Kidney capillary endothelial cell (primary cell): Measurements from ENCODE around the gene MET.
"Not testable (repeated sequence)": the region's sequence is repeated elsewhere in the genome, so short reads cannot be mapped to it uniquely, and the experiment has no call there.

Source experiments
- DNase-seq: peaks from one replicate; pipeline ENCODE4 v3.0.0-alpha.2; 2018; ENCODE audit warnings: low spot score

Gene MET

DNA sequence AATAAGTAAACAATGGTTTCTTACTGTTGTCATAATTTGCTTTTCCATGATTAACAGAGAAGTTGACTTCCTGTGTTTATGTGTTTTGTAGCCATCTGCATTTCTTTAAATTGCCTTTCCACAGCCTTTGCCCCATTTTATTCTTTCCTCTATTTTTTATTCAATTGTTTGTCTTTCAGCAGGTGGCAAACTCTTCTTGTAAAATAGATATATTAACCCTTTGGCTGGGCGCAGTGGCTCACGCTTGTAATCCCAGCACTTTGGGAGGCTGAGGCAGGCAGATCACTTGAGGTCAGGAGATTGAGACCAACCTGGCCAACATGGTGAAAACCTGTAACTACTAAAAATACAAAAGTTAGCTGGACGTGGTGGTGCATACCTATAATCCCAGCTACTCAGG, 139.8 kb downstream of the MET start:
- no peak for DNase-seq

- no peak for DNase-seq
Observed at GRCh38 chr7:116812860-116813259, 140.9 kb downstream of the MET start.

DNA sequence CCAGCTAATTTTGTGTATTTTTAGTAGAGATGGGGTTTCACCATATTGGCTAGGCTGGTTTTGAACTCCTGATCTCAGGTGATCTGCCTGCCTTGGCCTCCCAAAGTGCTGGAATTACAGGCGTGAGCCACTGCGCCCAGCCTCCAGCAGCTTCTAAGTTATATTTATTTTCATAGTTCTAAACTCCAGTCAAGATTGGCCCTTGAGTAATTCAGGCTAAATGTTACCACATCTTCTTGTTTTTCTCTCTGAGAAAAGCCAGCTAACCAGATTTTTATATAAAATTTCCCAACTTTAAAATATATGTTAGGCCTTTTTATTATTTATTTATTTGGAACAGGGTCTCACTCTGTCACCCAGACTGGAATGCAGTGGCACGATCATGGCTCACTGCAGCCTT, 141.4 kb downstream of the MET start:
- not testable (repeated sequence) for DNase-seq

GRCh38 chr7:116815041-116815440, 143.0 kb downstream of the MET start:
- DNase-seq, result no peak

- DNase-seq, result no peak
Observed at GRCh38 chr7:116820149-116820548, 148.2 kb downstream of the MET start.

DNA sequence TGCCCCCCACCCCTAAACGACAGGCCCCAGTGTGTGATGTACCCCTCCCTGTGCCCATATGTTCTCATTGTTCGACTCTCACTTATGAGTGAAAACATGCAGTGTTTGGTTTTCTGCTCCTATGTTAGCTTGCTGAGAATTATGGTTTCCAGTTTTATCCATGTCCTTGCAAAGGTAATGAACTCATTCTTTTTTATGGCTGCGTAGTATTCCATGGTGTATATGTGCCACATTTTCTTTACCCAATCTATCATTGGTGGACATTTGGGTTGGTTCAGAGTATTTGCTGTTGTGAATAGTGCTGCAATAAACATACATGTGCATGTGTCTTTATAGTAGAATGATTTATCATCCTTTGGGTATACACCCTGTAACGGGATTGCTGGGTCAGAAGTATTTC, 149.7 kb downstream of the MET start:
- not testable (repeated sequence) for DNase-seq

GRCh38 chr7:116824449-116824848, 152.5 kb downstream of the MET start:
- DNase-seq, result no peak

GRCh38 chr7:116828281-116828680, 156.3 kb downstream of the MET start:
- DNase-seq, result no peak

DNA sequence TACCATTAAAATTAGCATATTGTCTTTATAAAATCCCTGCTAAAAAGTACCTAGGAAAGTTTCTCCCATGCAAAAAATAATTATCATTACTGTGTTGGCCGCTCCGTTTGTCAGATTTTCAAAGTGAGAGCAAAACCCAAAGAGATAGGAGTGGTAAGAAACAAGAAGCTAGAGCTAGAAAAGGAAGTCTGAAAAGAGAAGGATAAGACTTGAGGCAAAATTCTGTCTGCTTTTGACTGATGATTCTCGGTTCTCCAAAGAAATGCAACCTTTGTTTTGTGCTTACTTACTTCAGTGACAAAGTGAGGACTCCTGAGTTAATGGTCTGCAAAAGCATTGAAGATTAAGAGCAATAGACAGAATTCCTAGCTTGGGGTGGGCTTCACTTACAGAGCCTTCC, 157.0 kb downstream of the MET start:
- no peak for DNase-seq

- DNase-seq, result no peak
Observed at GRCh38 chr7:116829493-116829892, 157.5 kb downstream of the MET start.

- DNase-seq, result no peak
Observed at GRCh38 chr7:116832692-116833091, 160.7 kb downstream of the MET start.

DNA sequence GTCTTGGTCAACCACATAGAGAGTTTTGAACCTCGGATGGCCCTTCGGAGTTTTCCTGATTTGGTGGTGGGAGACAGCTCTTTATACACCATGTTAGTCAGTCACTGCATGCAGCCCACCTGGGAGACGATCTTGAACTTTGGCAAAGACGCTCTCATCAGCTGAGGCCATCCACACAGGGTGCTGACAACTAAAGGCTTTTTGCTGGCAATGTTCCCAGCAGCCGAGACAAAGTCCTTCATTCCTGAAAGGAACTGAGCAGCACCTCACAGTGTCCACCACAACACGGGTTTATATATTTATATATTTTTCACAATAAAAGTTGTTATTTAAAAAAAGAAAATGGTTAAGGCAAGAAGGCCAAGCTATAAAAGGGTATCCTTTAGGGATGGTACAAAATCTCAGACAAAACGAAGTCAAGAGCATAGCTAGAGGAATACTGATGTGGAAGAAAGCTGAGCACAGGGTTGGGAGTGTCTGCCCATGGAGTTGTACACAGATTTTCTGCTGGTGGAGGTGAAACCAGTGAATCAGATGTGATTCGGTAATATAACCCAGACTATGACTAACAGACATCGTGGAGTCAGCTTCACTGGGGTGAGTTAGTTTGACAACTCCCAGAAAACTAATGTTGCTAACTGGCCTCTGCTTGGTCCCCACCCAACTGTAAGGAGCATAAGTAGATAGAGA, 163.0 kb downstream of the MET start:
- DNase-seq, result no peak

DNA sequence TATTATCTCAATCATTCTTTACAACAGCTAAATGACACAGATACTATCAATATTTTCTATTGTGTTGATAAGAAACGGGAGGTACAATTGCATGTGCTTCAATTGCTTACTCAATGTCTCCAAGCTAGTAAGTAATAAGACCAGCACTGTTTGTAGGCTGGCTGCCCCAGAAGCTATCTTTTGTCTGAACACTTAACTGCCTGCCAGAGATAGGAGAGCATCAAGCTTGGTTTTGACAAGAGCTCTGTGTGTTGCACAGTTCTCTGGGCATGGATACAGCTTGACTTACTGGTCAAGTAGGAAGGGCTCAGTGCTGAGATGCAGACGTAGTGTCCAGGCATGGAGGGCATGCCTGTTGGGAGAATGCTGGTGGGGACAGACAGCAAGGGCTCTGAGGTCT, 164.1 kb downstream of the MET start:
- no peak for DNase-seq

GRCh38 chr7:116836911-116837310, 164.9 kb downstream of the MET start:
- no peak for DNase-seq

GRCh38 chr7:116837586-116837985, 165.6 kb downstream of the MET start:
- DNase-seq, result no peak

DNA sequence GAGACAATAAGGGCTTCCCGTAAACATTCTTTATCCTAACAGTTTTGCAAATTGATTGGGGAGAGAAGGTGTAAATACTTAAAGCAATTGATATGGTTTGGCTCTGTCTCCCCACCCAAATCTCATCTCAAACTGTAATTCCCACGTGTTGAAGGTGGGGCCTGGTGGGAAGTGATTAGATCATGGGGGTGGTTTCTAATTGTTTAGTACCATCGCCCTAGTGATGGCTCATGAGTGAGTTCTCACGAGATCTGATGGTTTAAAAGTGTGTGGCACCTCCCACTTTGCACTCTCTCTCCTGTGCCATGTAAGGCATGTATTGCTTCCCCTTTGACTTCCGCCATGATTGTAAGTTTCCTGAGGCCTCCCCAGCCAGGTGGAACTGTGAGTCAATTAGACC, 168.3 kb downstream of the MET start:
- no peak for DNase-seq

DNA sequence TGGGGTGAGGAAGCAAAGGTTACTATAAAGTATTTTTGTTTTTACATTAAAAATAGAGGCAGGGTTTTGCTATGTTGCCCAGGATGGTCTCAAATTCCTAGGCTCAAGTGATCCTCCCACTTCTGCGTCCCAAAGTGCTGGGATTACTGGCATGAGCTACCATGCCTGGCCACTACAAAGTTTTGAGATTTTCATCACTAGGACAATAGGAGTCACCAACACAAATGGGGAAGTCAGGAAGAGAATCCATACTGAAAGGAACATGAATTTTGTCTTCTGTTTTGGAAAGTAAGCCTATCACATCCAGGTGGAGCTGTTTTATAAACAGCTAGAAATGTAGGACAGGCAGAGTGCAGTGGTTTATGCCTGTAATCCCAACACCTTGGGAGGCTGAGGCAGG, 170.4 kb downstream of the MET start:
- DNase-seq, result no peak

GRCh38 chr7:116843378-116843777, 171.4 kb downstream of the MET start:
- DNase-seq, result no peak
